ENCODE results near the gene SSTR3. TPM values are rescaled to one million over a fixed set of nuclear protein-coding genes. Genes with fewer than 3 reads are reported as not detected.
"Not testable (repeated sequence)": the region's sequence is repeated elsewhere in the genome, so short reads cannot be mapped to it uniquely, and the experiment has no call there.

Gene SSTR3
- total RNA-seq, 2 experiments from 2014 or later = 3.5 to 3.6 TPM

- ChIA-PET CTCF (interaction anchor here (1.5 to 1.6 kb wide), 2 partner anchors 9 to 11 kb away, joined by 3 to 4 read pairs; no protein-coding TSS in a partner anchor), POLR2A (no interaction called here)
- peaks cover 10% of the 10 kb centered on the region for H3K27me3 Mint-ChIP-seq (ENCODE audit: low read depth)
- ATAC-seq (no peak), DNase-seq (no peak)
- no peaks in the 10 kb centered on the region for H3K36me3 Mint-ChIP-seq (ENCODE audit: low read depth)
- H3K27ac Mint-ChIP-seq = no peak overlapping the region
- H3K9me3 Mint-ChIP-seq (ENCODE audit: insufficient read depth) = no peaks in the 10 kb centered on the region
- H3K4me3 Mint-ChIP-seq = no peak overlapping the region
- H3K4me1 Mint-ChIP-seq (ENCODE audit: low read depth) = peaks cover 14% of the 10 kb centered on the region
These were observed 42.1 kb upstream of the SSTR3 start for GRCh38 chr22:37254209-37254866.

GRCh38 chr22:37253126-37253660 is 40.9 kb upstream of the SSTR3 start:
- H3K36me3 Mint-ChIP-seq (ENCODE audit: low read depth) = no peaks in the 10 kb centered on the region
- DNase-seq (no peak), ATAC-seq (no peak)
- no peak overlapping the region for H3K27ac Mint-ChIP-seq
- H3K4me3 Mint-ChIP-seq = no peak overlapping the region
- H3K27me3 Mint-ChIP-seq (ENCODE audit: low read depth) = peaks cover 10% of the 10 kb centered on the region
- ChIA-PET CTCF (interaction anchor here (1.4 to 4.5 kb wide), 2 partner anchors 7 to 14 kb away, joined by 3 to 32 read pairs; no protein-coding TSS in a partner anchor), POLR2A (interaction anchor here (0.5 kb wide), 1 partner anchor 104 kb away, joined by 3 read pairs; no protein-coding TSS in a partner anchor)
- no peaks in the 10 kb centered on the region for H3K9me3 Mint-ChIP-seq (ENCODE audit: insufficient read depth)
- H3K4me1 Mint-ChIP-seq (ENCODE audit: low read depth) = peaks cover 9% of the 10 kb centered on the region

- ATAC-seq, POLR2A ChIA-PET: not testable (repeated sequence)
- CTCF ChIA-PET = interaction anchor here (0.9 to 4.5 kb wide), 3 partner anchors 8 to 27 kb away, joined by 3 to 32 read pairs (median 3); no protein-coding TSS in a partner anchor
These were observed 39.6 kb upstream of the SSTR3 start for GRCh38 chr22:37251836-37252235.

GRCh38 chr22:37249986-37250385 is 37.7 kb upstream of the SSTR3 start:
- DNase-seq (no peak), ATAC-seq (no peak)
- ChIA-PET CTCF (interaction anchor here (0.6 to 4.5 kb wide), 5 partner anchors 10 to 50 kb away, joined by 3 to 32 read pairs (median 3); no protein-coding TSS in a partner anchor), POLR2A (no interaction called here)
- Mint-ChIP-seq H3K27ac (no peak overlapping the region), H3K36me3 (ENCODE audit: low read depth) (no peaks in the 10 kb centered on the region), H3K27me3 (ENCODE audit: low read depth) (peaks cover 8% of the 10 kb centered on the region), H3K4me3 (no peak overlapping the region), H3K9me3 (ENCODE audit: insufficient read depth) (no peaks in the 10 kb centered on the region), H3K4me1 (ENCODE audit: low read depth) (peaks cover 16% of the 10 kb centered on the region)

More at GRCh38 chr22:37251836-37252235, 39.6 kb upstream of the SSTR3 start:
- H3K27ac Mint-ChIP-seq; H3K36me3 Mint-ChIP-seq (ENCODE audit: low read depth); H3K4me3 Mint-ChIP-seq; H3K27me3 Mint-ChIP-seq (ENCODE audit: low read depth); DNase-seq; H3K9me3 Mint-ChIP-seq (ENCODE audit: insufficient read depth): not testable (repeated sequence)
- peaks cover 11% of the 10 kb centered on the region for H3K4me1 Mint-ChIP-seq (ENCODE audit: low read depth)

GRCh38 chr22:37248251-37248650 is 36.0 kb upstream of the SSTR3 start:
- POLR2A ChIA-PET = no interaction called here
- Mint-ChIP-seq H3K27ac (no peak overlapping the region), H3K36me3 (ENCODE audit: low read depth) (peaks cover 10% of the 10 kb centered on the region), H3K9me3 (ENCODE audit: insufficient read depth) (no peaks in the 10 kb centered on the region), H3K4me3 (no peak overlapping the region), H3K27me3 (ENCODE audit: low read depth) (peaks cover 5% of the 10 kb centered on the region), H3K4me1 (ENCODE audit: low read depth) (peaks cover 26% of the 10 kb centered on the region)
- DNase-seq (no peak), ATAC-seq (no peak)
- CTCF ChIA-PET = interaction anchor here (1.2 to 1.7 kb wide), 4 partner anchors 10 to 122 kb away, joined by 3 to 16 read pairs (median 4); no protein-coding TSS in a partner anchor

GRCh38 chr22:37245740-37246139 is 33.5 kb upstream of the SSTR3 start:
- peaks cover 31% of the 10 kb centered on the region for H3K4me1 Mint-ChIP-seq (ENCODE audit: low read depth)
- ChIA-PET POLR2A (interaction anchor here (0.8 to 9.5 kb wide), 5 partner anchors 10 to 59 kb away, joined by 3 to 278 read pairs (median 50); no protein-coding TSS in a partner anchor), CTCF (interaction anchor here (0.8 to 10.2 kb wide), 13 partner anchors 9 to 239 kb away, joined by 3 to 195 read pairs (median 4); no protein-coding TSS in a partner anchor)
- H3K36me3 Mint-ChIP-seq (ENCODE audit: low read depth) = peaks cover 34% of the 10 kb centered on the region
- no peaks in the 10 kb centered on the region for H3K9me3 Mint-ChIP-seq (ENCODE audit: insufficient read depth)
- ATAC-seq (no peak), DNase-seq (no peak)
- no peaks in the 10 kb centered on the region for H3K27me3 Mint-ChIP-seq (ENCODE audit: low read depth)
- peak overlapping the region; percentile 99 for H3K27ac Mint-ChIP-seq
- peak overlapping the region; percentile 99 for H3K4me3 Mint-ChIP-seq

GRCh38 chr22:37244922-37245722 is 32.8 kb upstream of the SSTR3 start:
- H3K4me3 Mint-ChIP-seq = peak overlapping the region; percentile 99
- CTCF ChIA-PET = interaction anchor here (0.6 to 10.2 kb wide), 21 partner anchors 9 to 322 kb away, joined by 3 to 195 read pairs (median 4); no protein-coding TSS in a partner anchor
- peaks cover 40% of the 10 kb centered on the region for H3K36me3 Mint-ChIP-seq (ENCODE audit: low read depth)
- DNase-seq (peak; percentile 45), ATAC-seq (no peak)
- H3K4me1 Mint-ChIP-seq (ENCODE audit: low read depth) = peaks cover 37% of the 10 kb centered on the region
- POLR2A ChIA-PET = interaction anchor here (0.6 to 9.5 kb wide), 17 partner anchors 9 to 1005 kb away, joined by 3 to 278 read pairs (median 5); no protein-coding TSS in a partner anchor
- peak overlapping the region; percentile 99 for H3K27ac Mint-ChIP-seq
- no peaks in the 10 kb centered on the region for H3K9me3 Mint-ChIP-seq (ENCODE audit: insufficient read depth)
- H3K27me3 Mint-ChIP-seq (ENCODE audit: low read depth) = no peaks in the 10 kb centered on the region

- ATAC-seq (peak; percentile 62), DNase-seq (peak; percentile 98)
- no peaks in the 10 kb centered on the region for H3K9me3 Mint-ChIP-seq (ENCODE audit: insufficient read depth)
- CTCF ChIA-PET = interaction anchor here (0.6 to 10.2 kb wide), 21 partner anchors 14 to 322 kb away, joined by 3 to 195 read pairs (median 4); no protein-coding TSS in a partner anchor
- H3K4me3 Mint-ChIP-seq = peak within 1 kb of the TSS; percentile 99
- peak within 1 kb of the TSS; percentile 99 for H3K27ac Mint-ChIP-seq
- peaks cover 47% of the 10 kb centered on the region for H3K36me3 Mint-ChIP-seq (ENCODE audit: low read depth)
- peaks cover 45% of the 10 kb centered on the region for H3K4me1 Mint-ChIP-seq (ENCODE audit: low read depth)
- H3K27me3 Mint-ChIP-seq (ENCODE audit: low read depth) = no peaks in the 10 kb centered on the region
- POLR2A ChIA-PET = interaction anchor here (0.6 to 9.5 kb wide), 29 partner anchors 8 to 712 kb away, joined by 3 to 278 read pairs (median 6); partner anchors contain the start of genes CYTH4, IL2RB and MFNG
These were observed 32.0 kb upstream of the SSTR3 start, which contains the start of gene RAC2 for GRCh38 chr22:37244114-37244921. Gene RAC2, minus strand, starts transcription at chr22:37244269. Its CDS starts 121 bp downstream, at chr22:37244148.

GRCh38 chr22:37243402-37244113 is 31.3 kb upstream of the SSTR3 start:
- Mint-ChIP-seq H3K36me3 (ENCODE audit: low read depth) (peaks cover 55% of the 10 kb centered on the region), H3K9me3 (ENCODE audit: insufficient read depth) (no peaks in the 10 kb centered on the region), H3K27ac (peak overlapping the region; percentile 99), H3K4me3 (peak overlapping the region; percentile 99), H3K27me3 (ENCODE audit: low read depth) (no peaks in the 10 kb centered on the region), H3K4me1 (ENCODE audit: low read depth) (peaks cover 52% of the 10 kb centered on the region)
- ChIA-PET POLR2A (interaction anchor here (0.6 to 9.5 kb wide), 24 partner anchors 12 to 711 kb away, joined by 3 to 278 read pairs (median 8); partner anchors contain the start of genes CYTH4, IL2RB and MFNG), CTCF (interaction anchor here (0.9 to 10.2 kb wide), 19 partner anchors 10 to 414 kb away, joined by 3 to 195 read pairs (median 7); partner anchors contain the start of genes GGA1 and PDXP)
- peak; percentile 56 for DNase-seq
- no peak for ATAC-seq

GRCh38 chr22:37242395-37242918 is 30.2 kb upstream of the SSTR3 start:
- Mint-ChIP-seq H3K9me3 (ENCODE audit: insufficient read depth) (no peaks in the 10 kb centered on the region), H3K27me3 (ENCODE audit: low read depth) (no peaks in the 10 kb centered on the region), H3K4me3 (peak overlapping the region; percentile 99), H3K4me1 (ENCODE audit: low read depth) (peaks cover 62% of the 10 kb centered on the region), H3K36me3 (ENCODE audit: low read depth) (peaks cover 66% of the 10 kb centered on the region), H3K27ac (peak overlapping the region; percentile 99)
- CTCF ChIA-PET = interaction anchor here (0.6 to 10.2 kb wide), 25 partner anchors 9 to 415 kb away, joined by 3 to 195 read pairs (median 4); partner anchors contain the start of gene PDXP
- DNase-seq = peak; percentile 98
- POLR2A ChIA-PET = interaction anchor here (0.7 to 9.5 kb wide), 30 partner anchors 11 to 467 kb away, joined by 3 to 278 read pairs (median 5); partner anchors contain the start of genes CYTH4, IFT27, IL2RB and MFNG
- peak; percentile 69 for ATAC-seq
